ENCODE results near the gene CARMIL1. TPM values are rescaled to one million over a fixed set of nuclear protein-coding genes. Genes with fewer than 3 reads are reported as not detected.

The CARMIL1 gene
- total RNA-seq, 2 donors from 2014 or later, result 28.7 to 31.6 TPM

GRCh38 chr6:25579391-25579883 lies 300.3 kb downstream of the CARMIL1 start:
- no peaks in the 10 kb centered on the region for H3K9me3 ChIP-seq (ENCODE audit: control insufficient read depth, low read length)
- H3K36me3 ChIP-seq (ENCODE audit: control insufficient read depth, insufficient read depth, low read length), result peaks cover 18% of the 10 kb centered on the region
- Mint-ChIP-seq H3K4me3 (no peak overlapping the region), H3K9me3 (no peaks in the 10 kb centered on the region), H3K27ac (no peak overlapping the region), H3K4me1 (no peaks in the 10 kb centered on the region), H3K27me3 (ENCODE audit: insufficient read depth) (no peaks in the 10 kb centered on the region), H3K36me3 (ENCODE audit: low read depth) (peaks cover 21% of the 10 kb centered on the region)
- no peaks in the 10 kb centered on the region for H3K27me3 ChIP-seq (ENCODE audit: control insufficient read depth, insufficient read depth, low read length, poor library complexity, severe bottlenecking)
- TF ChIP-seq CTCF (conservative IDR thresholded peaks at IDR 0.05), result no peak
- H3K27ac ChIP-seq (ENCODE audit: low read depth, low read length), result no peak overlapping the region
- DNase-seq, result no peak
- no peak overlapping the region for H3K9ac ChIP-seq (ENCODE audit: extremely low read depth, low read length, poor library complexity, severe bottlenecking)
- no peak overlapping the region for H3K4me3 ChIP-seq (ENCODE audit: low read length)
- WGBS, 2 experiments (ENCODE audit: insufficient coverage in 1 of 2, insufficient read length in 1 of 2), result 93% methylated on average over 2 of the region's 2 CpGs
- no peaks in the 10 kb centered on the region for H3K4me1 ChIP-seq (ENCODE audit: control insufficient read depth, insufficient read depth, low read length)

- no peaks in the 10 kb centered on the region for H3K9me3 Mint-ChIP-seq
- no peak overlapping the region for H3K4me3 Mint-ChIP-seq
- peaks cover 23% of the 10 kb centered on the region for H3K36me3 ChIP-seq (ENCODE audit: control insufficient read depth, insufficient read depth, low read length)
- H3K27ac Mint-ChIP-seq, result no peak overlapping the region
- TF ChIP-seq CTCF (conservative IDR thresholded peaks at IDR 0.05), result no peak
- H3K27ac ChIP-seq (ENCODE audit: low read depth, low read length), result no peak overlapping the region
- no peaks in the 10 kb centered on the region for H3K4me1 ChIP-seq (ENCODE audit: control insufficient read depth, insufficient read depth, low read length)
- H3K27me3 ChIP-seq (ENCODE audit: control insufficient read depth, insufficient read depth, low read length, poor library complexity, severe bottlenecking), result no peaks in the 10 kb centered on the region
- DNase-seq, result no peak
- no peak overlapping the region for H3K9ac ChIP-seq (ENCODE audit: extremely low read depth, low read length, poor library complexity, severe bottlenecking)
- no peaks in the 10 kb centered on the region for H3K9me3 ChIP-seq (ENCODE audit: control insufficient read depth, low read length)
- H3K4me3 ChIP-seq (ENCODE audit: low read length), result no peak overlapping the region
- H3K27me3 Mint-ChIP-seq (ENCODE audit: insufficient read depth), result no peaks in the 10 kb centered on the region
- H3K4me1 Mint-ChIP-seq, result no peaks in the 10 kb centered on the region
- peaks cover 27% of the 10 kb centered on the region for H3K36me3 Mint-ChIP-seq (ENCODE audit: low read depth)
- WGBS, 2 experiments (ENCODE audit: insufficient coverage in 1 of 2, insufficient read length in 1 of 2), result 91 to 98% methylated on average over 3 to 4 of the region's 4 CpGs
Observed at GRCh38 chr6:25579902-25580495, 300.8 kb downstream of the CARMIL1 start.

GRCh38 chr6:25582101-25582500 lies 302.9 kb downstream of the CARMIL1 start:
- WGBS, 2 experiments (ENCODE audit: insufficient coverage in 1 of 2, insufficient read length in 1 of 2), result 86 to 95% methylated on average over 3 to 4 of the region's 4 CpGs
- peaks cover 38% of the 10 kb centered on the region for H3K36me3 Mint-ChIP-seq (ENCODE audit: low read depth)

More at GRCh38 chr6:25582101-25582500, 302.9 kb downstream of the CARMIL1 start:
- H3K27me3 Mint-ChIP-seq (ENCODE audit: insufficient read depth), result no peaks in the 10 kb centered on the region
- Histone ChIP-seq H3K9me3 (ENCODE audit: control insufficient read depth, low read length) (no peaks in the 10 kb centered on the region), H3K4me3 (ENCODE audit: low read length) (no peak overlapping the region), H3K4me1 (ENCODE audit: control insufficient read depth, insufficient read depth, low read length) (no peaks in the 10 kb centered on the region), H3K27me3 (ENCODE audit: control insufficient read depth, insufficient read depth, low read length, poor library complexity, severe bottlenecking) (no peaks in the 10 kb centered on the region), H3K27ac (ENCODE audit: low read depth, low read length) (no peak overlapping the region), H3K9ac (ENCODE audit: extremely low read depth, low read length, poor library complexity, severe bottlenecking) (no peak overlapping the region), H3K36me3 (ENCODE audit: control insufficient read depth, insufficient read depth, low read length) (peaks cover 26% of the 10 kb centered on the region)
- DNase-seq, result no peak
- H3K4me3 Mint-ChIP-seq, result no peak overlapping the region
- no peak overlapping the region for H3K27ac Mint-ChIP-seq
- peaks cover 8% of the 10 kb centered on the region for H3K9me3 Mint-ChIP-seq
- H3K4me1 Mint-ChIP-seq, result no peaks in the 10 kb centered on the region
- no peak for TF ChIP-seq CTCF (conservative IDR thresholded peaks at IDR 0.05)

Measured in endodermal cell (in vitro differentiated cells).